Fibroblast of lung (primary cell): ENCODE data around the gene LY6G6C. TPM values are rescaled to one million over a fixed set of nuclear protein-coding genes. Genes with fewer than 3 reads are reported as not detected.

Experiments
- DNase-seq, 2 donors: peaks; one replicate each; pipeline versions ENCODE4 v3.0.0 to v3.0.0-alpha.2; 2010; ENCODE audit warnings: low read depth in 2 of 2
- H2AFZ ChIP-seq: 2 replicates; pipeline ENCODE4 v1.5.1; 2012; ENCODE audit warnings: low read length, control low read depth, inconsistent platforms
- H3K27ac ChIP-seq: 2 replicates; pipeline ENCODE4 v1.5.1; 2011; ENCODE audit warnings: low read length, control low read depth; ENCODE audit not compliant: insufficient read depth
- H3K27me3 ChIP-seq: 2 replicates; pipeline ENCODE4 v1.5.1; 2011; ENCODE audit warnings: mild to moderate bottlenecking, low read length; ENCODE audit not compliant: control insufficient read depth, insufficient read depth
- H3K36me3 ChIP-seq: 2 replicates; pipeline ENCODE4 v1.5.1; 2011; ENCODE audit warnings: low read length; ENCODE audit not compliant: control insufficient read depth, insufficient read depth
- H3K4me1 ChIP-seq: 2 replicates; pipeline ENCODE4 v1.5.1; 2011; ENCODE audit warnings: low read length; ENCODE audit not compliant: control insufficient read depth, insufficient read depth; ENCODE audit errors: extremely low read depth
- H3K4me2 ChIP-seq: 2 replicates; pipeline ENCODE4 v1.5.1; 2011; ENCODE audit warnings: low read length, control low read depth; ENCODE audit not compliant: insufficient read depth; ENCODE audit errors: extremely low read depth
- H3K4me3 ChIP-seq, 4 experiments: fragments of 200-600 bp in 1 of 4; sonication (generic) in 1 of 4; replicated peaks in 1 of 4; 2 replicates each; pipeline ENCODE4 v1.5.1; 2011 to 2016; ENCODE audit warnings: low read length in 4 of 4, low read depth in 3 of 4, mild to moderate bottlenecking in 3 of 4, control low read depth in 2 of 4, inconsistent platforms in 1 of 4, mixed read lengths in 1 of 4; ENCODE audit not compliant: insufficient read depth in 1 of 4; ENCODE audit errors: control extremely low read depth in 1 of 4
- H3K79me2 ChIP-seq: 2 replicates; pipeline ENCODE4 v1.5.1; 2012; ENCODE audit warnings: mild to moderate bottlenecking, low read length, inconsistent platforms; ENCODE audit not compliant: control insufficient read depth, insufficient read depth
- H3K9ac ChIP-seq: 2 replicates; pipeline ENCODE4 v1.5.1; 2011; ENCODE audit warnings: mild to moderate bottlenecking, low read length, control low read depth; ENCODE audit not compliant: insufficient read depth
- H3K9me3 ChIP-seq: 2 replicates; pipeline ENCODE4 v1.5.1; 2012; ENCODE audit warnings: low read depth, low read length; ENCODE audit not compliant: control insufficient read depth, insufficient read depth
- H4K20me1 ChIP-seq: 2 replicates; pipeline ENCODE4 v1.5.1; 2011; ENCODE audit warnings: low read length; ENCODE audit not compliant: control insufficient read depth, insufficient read depth; ENCODE audit errors: extremely low read depth
- EZH2 ChIP-seq: IDR thresholded peaks from 2 replicates; pipeline ENCODE4 v1.5.1; 2012; ENCODE audit warnings: low read length, control low read depth, mild to moderate bottlenecking; ENCODE audit errors: missing control alignments
- polyA plus RNA-seq, 2 donors: library from polyadenylated mRNA; depleted of rRNA in 1 of 2; stranded (reverse) in 1 of 2; unstranded in 1 of 2; fragments of >200 nt; gene quantifications; 2 replicates each; pipeline ENCODE4 v1.2.1, GENCODE V29; 2011 to 2012; ENCODE audit warnings: missing spikeins in 1 of 2
- total RNA-seq: library from RNA; depleted of rRNA; stranded (reverse); fragments of >200 nt; gene quantifications from 2 replicates; pipeline ENCODE4 v1.2.1, GENCODE V29; 2014
- TF ChIP-seq, protein P1 (sequence below), 2 donors: IDR thresholded peaks in 1 of 2; conservative IDR thresholded peaks in 1 of 2; 1 replicate in 1 of 2; 2 replicates in 1 of 2; pipeline ENCODE4 v1.5.1; 2011 to 2012; ENCODE audit warnings: low read length in 2 of 2, control low read depth in 1 of 2, inconsistent platforms in 1 of 2, low read depth in 1 of 2, mild to moderate bottlenecking in 1 of 2

The LY6G6C gene
- total and polyA plus RNA-seq, 2 donors (not counting 1 experiment from before 2014, with no cell fraction given) = not detected

- H3K79me2 ChIP-seq = peaks cover 22% of the 10 kb centered on the region
- no peaks in the 10 kb centered on the region for H3K27me3 ChIP-seq
- H2AFZ ChIP-seq = no peak overlapping the region
- H3K4me3 ChIP-seq = peak overlapping the region in 1 of 4 experiments; percentile 10
- no peaks in the 10 kb centered on the region for H3K9me3 ChIP-seq
- H4K20me1 ChIP-seq = no peaks in the 10 kb centered on the region
- no peak for TF ChIP-seq EZH2
- TF ChIP-seq, protein P1, sequence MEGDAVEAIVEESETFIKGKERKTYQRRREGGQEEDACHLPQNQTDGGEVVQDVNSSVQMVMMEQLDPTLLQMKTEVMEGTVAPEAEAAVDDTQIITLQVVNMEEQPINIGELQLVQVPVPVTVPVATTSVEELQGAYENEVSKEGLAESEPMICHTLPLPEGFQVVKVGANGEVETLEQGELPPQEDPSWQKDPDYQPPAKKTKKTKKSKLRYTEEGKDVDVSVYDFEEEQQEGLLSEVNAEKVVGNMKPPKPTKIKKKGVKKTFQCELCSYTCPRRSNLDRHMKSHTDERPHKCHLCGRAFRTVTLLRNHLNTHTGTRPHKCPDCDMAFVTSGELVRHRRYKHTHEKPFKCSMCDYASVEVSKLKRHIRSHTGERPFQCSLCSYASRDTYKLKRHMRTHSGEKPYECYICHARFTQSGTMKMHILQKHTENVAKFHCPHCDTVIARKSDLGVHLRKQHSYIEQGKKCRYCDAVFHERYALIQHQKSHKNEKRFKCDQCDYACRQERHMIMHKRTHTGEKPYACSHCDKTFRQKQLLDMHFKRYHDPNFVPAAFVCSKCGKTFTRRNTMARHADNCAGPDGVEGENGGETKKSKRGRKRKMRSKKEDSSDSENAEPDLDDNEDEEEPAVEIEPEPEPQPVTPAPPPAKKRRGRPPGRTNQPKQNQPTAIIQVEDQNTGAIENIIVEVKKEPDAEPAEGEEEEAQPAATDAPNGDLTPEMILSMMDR (conservative IDR thresholded peaks at IDR 0.05 in 1 of 2, IDR thresholded peaks at IDR 0.05 in 1 of 2; ENCODE audit: low read depth in 1 of 2, low read length in 2 of 2) = no peak
- no peak overlapping the region for H3K4me2 ChIP-seq
- no peaks in the 10 kb centered on the region for H3K36me3 ChIP-seq
- H3K27ac ChIP-seq = no peak overlapping the region
- H3K9ac ChIP-seq = no peak overlapping the region
- H3K4me1 ChIP-seq = peaks cover 8% of the 10 kb centered on the region
- no peak for DNase-seq
Observed at GRCh38 chr6:31700740-31701401, 20.7 kb downstream of the LY6G6C start.

- no peak overlapping the region for H3K4me2 ChIP-seq
- no peak overlapping the region for H3K27ac ChIP-seq
- H4K20me1 ChIP-seq = no peaks in the 10 kb centered on the region
- H3K9ac ChIP-seq = no peak overlapping the region
- no peaks in the 10 kb centered on the region for H3K27me3 ChIP-seq
- no peaks in the 10 kb centered on the region for H3K9me3 ChIP-seq
- peaks cover 8% of the 10 kb centered on the region for H3K4me1 ChIP-seq
- peaks cover 10% of the 10 kb centered on the region for H3K36me3 ChIP-seq
- H3K4me3 ChIP-seq = no peak overlapping the region
- H2AFZ ChIP-seq = no peak overlapping the region
- no peak for TF ChIP-seq EZH2
- TF ChIP-seq, protein P1 (conservative IDR thresholded peaks at IDR 0.05 in 1 of 2, IDR thresholded peaks at IDR 0.05 in 1 of 2; ENCODE audit: low read depth in 1 of 2, low read length in 2 of 2) = no peak
- peaks cover 19% of the 10 kb centered on the region for H3K79me2 ChIP-seq
- DNase-seq = no peak
Observed at GRCh38 chr6:31697555-31697954, 24.0 kb downstream of the LY6G6C start.

GRCh38 chr6:31693535-31693934, 28.0 kb downstream of the LY6G6C start:
- no peak for TF ChIP-seq EZH2
- TF ChIP-seq, protein P1 (conservative IDR thresholded peaks at IDR 0.05 in 1 of 2, IDR thresholded peaks at IDR 0.05 in 1 of 2; ENCODE audit: low read depth in 1 of 2, low read length in 2 of 2) = no peak
- Histone ChIP-seq H3K4me1 (no peaks in the 10 kb centered on the region), H3K36me3 (peaks cover 21% of the 10 kb centered on the region), H4K20me1 (no peaks in the 10 kb centered on the region), H3K9me3 (no peaks in the 10 kb centered on the region), H3K27me3 (no peaks in the 10 kb centered on the region), H3K9ac (no peak overlapping the region), H3K4me2 (no peak overlapping the region), H2AFZ (no peak overlapping the region), H3K27ac (no peak overlapping the region), H3K4me3 (no peak overlapping the region), H3K79me2 (no peaks in the 10 kb centered on the region)
- no peak for DNase-seq
